Measurements from ENCODE around the gene ATP6V0A4. TPM values are rescaled to one million over a fixed set of nuclear protein-coding genes. Genes with fewer than 3 reads are reported as not detected.

Gene ATP6V0A4
- total and polyA plus RNA-seq, 2 of the 13 experiments (the other 11 are each of a cell fraction or from before 2014, with no cell fraction given), result 0.24 to 0.25 TPM

- TF ChIP-seq ZFP91 (CRISPR knock-in tag; IDR thresholded peaks at IDR 0.05; ENCODE audit: borderline replicate concordance), result no peak
- TF ChIP-seq ZFAT (CRISPR knock-in tag; conservative IDR thresholded peaks at IDR 0.05), result no peak
Measured at GRCh38 chr7:138755331-138755747, 42.7 kb downstream of the ATP6V0A4 start (continued).

GRCh38 chr7:138753610-138754009 is 44.4 kb downstream of the ATP6V0A4 start:
- H2AFZ ChIP-seq (ENCODE audit: low read length), result no peak overlapping the region
- H4K20me1 ChIP-seq (ENCODE audit: insufficient read depth, low read length), result no peaks in the 10 kb centered on the region
- DNase-seq (ENCODE audit: low spot score), result no peak
- no peaks in the 10 kb centered on the region for H3K9me3 ChIP-seq (ENCODE audit: low read length)
- FAIRE-seq, result no peak
- H3K4me1 ChIP-seq (ENCODE audit: insufficient read depth, low read length), result peaks cover 84% of the 10 kb centered on the region
- ChIA-PET POLR2A (no interaction called here), CTCF (ENCODE audit: low intra/inter-chr PET ratio, low total read pairs) (no interaction called here)
- intact Hi-C loops (cut with micrococcal nuclease; ENCODE audit: unreplicated experiment) (no loop called here), in situ Hi-C loops (cut with HindIII; ENCODE audit: extremely low pct_ligation_motif_present, low pct_unique_long_range_greater_than_20kb) (no loop called here)
- no peaks in the 10 kb centered on the region for H3K79me2 ChIP-seq (ENCODE audit: insufficient read depth, low read length)
- H3K9ac ChIP-seq (ENCODE audit: insufficient read depth, low read depth, low read length), result no peak overlapping the region
- no peak overlapping the region for H3K27ac ChIP-seq (ENCODE audit: extremely low read length, insufficient read depth, low read length)
- BruUV-seq (replicated peaks), result no TSS peak
- ATAC-seq, result no peak
- 57% methylated on average over 4 of the region's 5 CpGs for WGBS (ENCODE audit: low lambda C conversion rate)
- no peak overlapping the region for H3K4me2 ChIP-seq (ENCODE audit: low read depth, low read length)
- no peak overlapping the region for H3K4me3 ChIP-seq (replicated peaks in 1 of 3; ENCODE audit: insufficient read depth in 1 of 3, low read depth in 2 of 3, low read length in 3 of 3)
- peaks cover 0 to 16% of the 10 kb centered on the region in 2 experiments; a peak in 2 of 5 replicates for H3K27me3 ChIP-seq (ENCODE audit: control insufficient read depth in 1 of 2, insufficient read depth in 2 of 2, low read length in 2 of 2)
- TF ChIP-seq ZNF784 (CRISPR knock-in tag; IDR thresholded peaks at IDR 0.05; ENCODE audit: borderline replicate concordance), result no peak
- no peak for TF ChIP-seq HDAC2 (CRISPR knock-in tag; IDR thresholded peaks at IDR 0.05)
- TF ChIP-seq SKIL (CRISPR knock-in tag; IDR thresholded peaks at IDR 0.05; ENCODE audit: borderline replicate concordance), result no peak
- no peak for TF ChIP-seq ZNF414 (CRISPR knock-in tag; IDR thresholded peaks at IDR 0.05)
- no peak for TF ChIP-seq GZF1 (CRISPR knock-in tag; IDR thresholded peaks at IDR 0.05)
- no peak for TF ChIP-seq ZNF550 (CRISPR knock-in tag; IDR thresholded peaks at IDR 0.05; ENCODE audit: borderline replicate concordance)
- no peak for TF ChIP-seq SOX5 (CRISPR knock-in tag; IDR thresholded peaks at IDR 0.05; ENCODE audit: borderline replicate concordance)
- no peak for TF ChIP-seq ZSCAN31 (CRISPR knock-in tag; IDR thresholded peaks at IDR 0.05; ENCODE audit: low read depth)
- no peak for TF ChIP-seq ZBTB8A (CRISPR knock-in tag; IDR thresholded peaks at IDR 0.05; ENCODE audit: borderline replicate concordance, low read depth)
- no peak for TF ChIP-seq ATF6 (CRISPR knock-in tag; conservative IDR thresholded peaks at IDR 0.05)
- TF ChIP-seq MAF1 (CRISPR knock-in tag; IDR thresholded peaks at IDR 0.05; ENCODE audit: borderline replicate concordance), result no peak
- no peak for TF ChIP-seq POLR2A (IDR thresholded peaks at IDR 0.05; ENCODE audit: insufficient read depth in 1 of 2, low read depth in 2 of 2, low read length in 2 of 2)
- TF ChIP-seq NCOA1 (CRISPR knock-in tag; IDR thresholded peaks at IDR 0.05), result no peak
- no peak for TF ChIP-seq ZNF337 (CRISPR knock-in tag; IDR thresholded peaks at IDR 0.05; ENCODE audit: borderline replicate concordance, low read depth)
- H3K36me3 ChIP-seq (replicated peaks in 1 of 2; ENCODE audit: control insufficient read depth in 1 of 2, insufficient read depth in 2 of 2, low read length in 2 of 2), result no peaks in the 10 kb centered on the region

Measured in HepG2 (cell line).